NCI-H524 treated with DMSO at 0.1 percent for 48 hours (cell line): Measurements from ENCODE around the gene ZP2.
"Not testable (repeated sequence)": the region's sequence is repeated elsewhere in the genome, so short reads cannot be mapped to it uniquely, and the experiment has no call there.

Experiments
- DNase-seq: peaks from one replicate; lab custom pipeline; 2025; lab: John Stamatoyannopoulos, UW

The ZP2 gene

GRCh38 chr16:21214086-21214485 lies 2.7 kb upstream of the ZP2 start:
- DNase-seq = no peak

GRCh38 chr16:21208446-21209230 lies 2.7 kb downstream of the ZP2 start:
- no peak for DNase-seq

- no peak for DNase-seq
Observed at GRCh38 chr16:21206550-21206949, 4.8 kb downstream of the ZP2 start.

- no peak for DNase-seq
Observed at GRCh38 chr16:21205303-21205702, 6.1 kb downstream of the ZP2 start.

GRCh38 chr16:21203155-21203797 lies 8.1 kb downstream of the ZP2 start:
- no peak for DNase-seq

GRCh38 chr16:21199607-21200218 lies 11.7 kb downstream of the ZP2 start:
- no peak for DNase-seq

- DNase-seq = no peak
Observed at GRCh38 chr16:21197621-21198020, 13.8 kb downstream of the ZP2 start.

GRCh38 chr16:21197112-21197511 lies 14.3 kb downstream of the ZP2 start:
- no peak for DNase-seq

- DNase-seq = not testable (repeated sequence)
Observed at GRCh38 chr16:21195330-21195729, 16.0 kb downstream of the ZP2 start.

- no peak for DNase-seq
Observed at GRCh38 chr16:21194771-21195301, 16.5 kb downstream of the ZP2 start.

GRCh38 chr16:21192991-21193390 lies 18.4 kb downstream of the ZP2 start:
- DNase-seq = no peak

- DNase-seq = no peak
Observed at GRCh38 chr16:21190599-21190998, 20.8 kb downstream of the ZP2 start.

- DNase-seq = no peak
Observed at GRCh38 chr16:21190013-21190412, 21.4 kb downstream of the ZP2 start.

- DNase-seq = no peak
Observed at GRCh38 chr16:21189311-21189710, 22.1 kb downstream of the ZP2 start.

GRCh38 chr16:21186326-21186691 lies 25.1 kb downstream of the ZP2 start:
- no peak for DNase-seq

- DNase-seq = no peak
Observed at GRCh38 chr16:21185659-21186325, 25.6 kb downstream of the ZP2 start.

- DNase-seq = no peak
Observed at GRCh38 chr16:21184834-21185233, 26.5 kb downstream of the ZP2 start.

- DNase-seq = no peak
Observed at GRCh38 chr16:21183995-21184394, 27.4 kb downstream of the ZP2 start.

- DNase-seq = no peak
Observed at GRCh38 chr16:21179983-21180365, 31.4 kb downstream of the ZP2 start.

GRCh38 chr16:21179126-21179982 lies 32.0 kb downstream of the ZP2 start:
- DNase-seq = no peak

GRCh38 chr16:21175397-21175796 lies 36.0 kb downstream of the ZP2 start:
- DNase-seq = no peak

GRCh38 chr16:21172650-21173049 lies 38.7 kb downstream of the ZP2 start:
- no peak for DNase-seq
